GM23248 (cell line): ENCODE data around the gene PGK2. TPM values are rescaled to one million over a fixed set of nuclear protein-coding genes. Genes with fewer than 3 reads are reported as not detected.

Experiments
- DNase-seq: peaks from one replicate; pipeline ENCODE4 v3.0.0-alpha.2; 2015
- H2AFZ ChIP-seq: fragments of 200-600 bp; sonication (generic); 2 replicates; pipeline ENCODE4 v1.6.1; 2016; ENCODE audit warnings: antibody characterized with exemption
- H3F3A ChIP-seq: fragments of 200-600 bp; sonication (generic); 2 replicates; pipeline ENCODE4 v1.6.1; 2016; ENCODE audit warnings: mild to moderate bottlenecking, antibody characterized with exemption, mixed run types; ENCODE audit not compliant: insufficient read depth
- H3K27ac ChIP-seq: fragments of 200-600 bp; sonication (generic); 2 replicates; pipeline ENCODE4 v1.5.1; 2016; ENCODE audit warnings: mild to moderate bottlenecking
- H3K27me3 ChIP-seq: fragments of 200-600 bp; sonication (generic); replicated peaks from 2 replicates; pipeline ENCODE4 v1.6.1; 2016; ENCODE audit warnings: mild to moderate bottlenecking; ENCODE audit not compliant: insufficient read depth
- H3K36me3 ChIP-seq: fragments of 200-600 bp; sonication (generic); 2 replicates; pipeline ENCODE4 v1.6.1; 2016; ENCODE audit warnings: low read depth, mild to moderate bottlenecking
- H3K4me1 ChIP-seq: fragments of 200-600 bp; sonication (generic); 2 replicates; pipeline ENCODE4 v1.6.1; 2016; ENCODE audit warnings: mild to moderate bottlenecking; ENCODE audit not compliant: insufficient read depth
- H3K4me2 ChIP-seq: fragments of 200-600 bp; sonication (generic); one replicate; pipeline ENCODE4 v1.6.1; 2016; ENCODE audit warnings: mild to moderate bottlenecking; ENCODE audit not compliant: unreplicated experiment
- H3K4me3 ChIP-seq: fragments of 200-600 bp; sonication (generic); 2 replicates; pipeline ENCODE4 v1.5.1; 2016; ENCODE audit warnings: mild to moderate bottlenecking
- H3K79me2 ChIP-seq: fragments of 200-600 bp; sonication (generic); 2 replicates; pipeline ENCODE4 v1.6.1; 2016; ENCODE audit warnings: mild to moderate bottlenecking; ENCODE audit not compliant: insufficient read depth
- H3K9ac ChIP-seq: fragments of 200-600 bp; sonication (generic); 2 replicates; pipeline ENCODE4 v1.6.1; 2016; ENCODE audit warnings: mild to moderate bottlenecking
- H3K9me2 ChIP-seq: fragments of 200-600 bp; sonication (generic); 2 replicates; pipeline ENCODE4 v1.6.1; 2016; ENCODE audit warnings: mixed run types, mild to moderate bottlenecking, moderate library complexity; ENCODE audit not compliant: insufficient read depth
- H3K9me3 ChIP-seq: fragments of 200-600 bp; sonication (generic); one replicate; pipeline ENCODE4 v1.6.1; 2017; ENCODE audit warnings: low read depth
- H4K20me1 ChIP-seq: fragments of 200-600 bp; sonication (generic); 2 replicates; pipeline ENCODE4 v1.6.0; 2016; ENCODE audit not compliant: insufficient read depth
- EZH2 ChIP-seq: fragments of 200-600 bp; sonication (generic); IDR thresholded peaks from 2 replicates; pipeline ENCODE4 v1.6.1; 2018; ENCODE audit warnings: antibody characterized with exemption, mild to moderate bottlenecking; ENCODE audit not compliant: insufficient read depth, poor library complexity, severe bottlenecking
- EZH2phosphoT487 ChIP-seq: fragments of 200-600 bp; sonication (generic); IDR thresholded peaks from 2 replicates; pipeline ENCODE4 v1.6.1; 2018; ENCODE audit warnings: antibody characterized with exemption, moderate library complexity, mild to moderate bottlenecking, low read depth; ENCODE audit not compliant: insufficient read depth
- WGBS, 2 experiments: methylation state at CpG; one replicate each; pipeline ENCODE4 v1.1.6; 2015 to 2017; ENCODE audit warnings: low lambda C conversion rate in 2 of 2, low coverage in 1 of 2; ENCODE audit errors: missing lambda C conversion rate in 2 of 2; 5-methylcytosine and 5-hydroxymethylcytosine counted together
- in situ Hi-C: fragments of 300-500 bp; cut with MboI; formaldehyde crosslinking; loops from 2 replicates; pipeline ENCODE4 v1.15.0; 2020
- polyA plus RNA-seq: library from polyadenylated mRNA; unstranded; fragments of >200 nt; fragmentation: Nextera tagmentation; extraction: Ambion mirVana; gene quantifications from 2 replicates; pipeline ENCODE4 v1.2.1, GENCODE V29; 2016
- total RNA-seq: library from RNA; depleted of rRNA; stranded (reverse); fragments of >200 nt; shearing (Covaris generic); gene quantifications from 2 replicates; pipeline ENCODE4 v1.2.3, GENCODE V29; 2014

Gene PGK2
- total and polyA plus RNA-seq, 2 experiments from 2014 or later: not detected

GRCh38 chr6:49782293-49782692, 4.8 kb downstream of the PGK2 start:
- TF ChIP-seq EZH2phosphoT487 (no peak), EZH2 (no peak)
- Histone ChIP-seq H3K36me3 (no peaks in the 10 kb centered on the region), H4K20me1 (no peaks in the 10 kb centered on the region), H3K4me2 (no peak overlapping the region), H3K9me2 (no peaks in the 10 kb centered on the region), H3K4me1 (no peaks in the 10 kb centered on the region), H3K27me3 (no peaks in the 10 kb centered on the region), H3K4me3 (no peak overlapping the region), H2AFZ (no peak overlapping the region), H3K9ac (no peak overlapping the region), H3F3A (no peaks in the 10 kb centered on the region), H3K9me3 (no peaks in the 10 kb centered on the region), H3K79me2 (no peaks in the 10 kb centered on the region), H3K27ac (no peak overlapping the region)
- DNase-seq: no peak
- in situ Hi-C loops: no loop called here
- 0% methylated on average over 1 of the region's 1 CpG for WGBS, 2 experiments

DNA sequence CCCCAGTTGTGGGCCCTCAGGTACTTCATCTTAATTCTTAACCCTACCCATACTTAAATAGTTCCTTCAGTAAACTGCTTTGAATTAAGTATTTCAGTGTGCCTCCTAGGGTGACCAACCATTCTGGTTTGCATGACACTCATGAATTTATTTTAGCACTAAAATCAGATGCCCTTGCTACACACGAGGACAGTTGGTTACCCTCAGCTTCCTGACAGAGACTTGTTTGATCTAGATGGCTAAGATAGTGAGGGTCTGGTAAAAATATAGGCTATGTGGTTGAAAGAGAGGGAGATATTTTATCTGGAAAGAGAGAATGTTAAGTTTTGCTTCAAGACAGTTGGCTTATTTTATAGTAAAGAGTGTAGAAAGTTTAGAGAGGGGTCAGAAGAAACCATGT, 10.6 kb downstream of the PGK2 start:
- Histone ChIP-seq H3F3A (no peaks in the 10 kb centered on the region), H3K9ac (no peak overlapping the region), H3K4me3 (no peak overlapping the region), H3K4me1 (no peaks in the 10 kb centered on the region), H3K9me2 (no peaks in the 10 kb centered on the region), H3K27me3 (no peaks in the 10 kb centered on the region), H2AFZ (no peak overlapping the region), H3K79me2 (no peaks in the 10 kb centered on the region), H4K20me1 (no peaks in the 10 kb centered on the region), H3K4me2 (no peak overlapping the region), H3K9me3 (no peaks in the 10 kb centered on the region), H3K27ac (no peak overlapping the region), H3K36me3 (no peaks in the 10 kb centered on the region)
- in situ Hi-C loops: no loop called here
- no peak for DNase-seq
- no peak for TF ChIP-seq EZH2
- no peak for TF ChIP-seq EZH2phosphoT487
- 0% methylated on average over 1 of the region's 1 CpG for WGBS, 2 experiments

GRCh38 chr6:49775043-49775442, 12.0 kb downstream of the PGK2 start:
- H2AFZ ChIP-seq: no peak overlapping the region
- in situ Hi-C loops: no loop called here
- H3K4me2 ChIP-seq: no peak overlapping the region
- H3K36me3 ChIP-seq: no peaks in the 10 kb centered on the region
- H3F3A ChIP-seq: no peaks in the 10 kb centered on the region
- no peak overlapping the region for H3K4me3 ChIP-seq
- H3K9me2 ChIP-seq: no peaks in the 10 kb centered on the region
- no peaks in the 10 kb centered on the region for H3K79me2 ChIP-seq
- no peaks in the 10 kb centered on the region for H3K9me3 ChIP-seq
- no peaks in the 10 kb centered on the region for H3K27me3 ChIP-seq
- no peak for DNase-seq
- no peak overlapping the region for H3K9ac ChIP-seq
- no peaks in the 10 kb centered on the region for H3K4me1 ChIP-seq
- H4K20me1 ChIP-seq: no peaks in the 10 kb centered on the region
- no peak overlapping the region for H3K27ac ChIP-seq
- no peak for TF ChIP-seq EZH2
- no peak for TF ChIP-seq EZH2phosphoT487

DNA sequence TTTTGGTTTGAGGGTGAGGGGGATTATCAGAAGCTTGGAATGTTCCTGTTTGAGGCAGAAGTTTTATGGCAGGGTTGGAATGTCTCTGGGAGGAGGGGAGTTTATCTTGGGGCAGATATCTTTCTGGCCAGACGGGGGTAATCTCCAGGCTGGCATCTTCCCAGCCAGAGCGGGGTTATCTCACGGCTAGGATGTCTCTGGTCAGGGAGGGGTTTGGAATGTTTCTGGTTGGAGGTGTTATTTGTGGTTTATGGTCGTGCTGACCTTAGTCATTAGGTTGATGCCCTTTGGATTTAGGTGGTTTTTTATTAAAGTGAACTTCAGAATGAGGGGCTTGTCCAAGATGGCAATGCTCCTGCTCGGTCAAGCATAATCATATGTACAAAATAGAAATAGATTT, 14.8 kb downstream of the PGK2 start:
- no peak for DNase-seq
- Histone ChIP-seq H3K4me3 (no peak overlapping the region), H3K9ac (no peak overlapping the region), H3K79me2 (no peaks in the 10 kb centered on the region), H3K4me2 (no peak overlapping the region), H3K36me3 (no peaks in the 10 kb centered on the region), H3F3A (no peaks in the 10 kb centered on the region), H3K27me3 (no peaks in the 10 kb centered on the region), H3K9me3 (no peaks in the 10 kb centered on the region), H3K9me2 (no peaks in the 10 kb centered on the region), H2AFZ (no peak overlapping the region), H3K4me1 (no peaks in the 10 kb centered on the region), H4K20me1 (no peaks in the 10 kb centered on the region), H3K27ac (no peak overlapping the region)
- TF ChIP-seq EZH2phosphoT487 (no peak), EZH2 (no peak)
- in situ Hi-C loops: no loop called here
- WGBS, 2 experiments: 15 to 21% methylated on average over 5 of the region's 5 CpGs

GRCh38 chr6:49766762-49767161, 20.3 kb downstream of the PGK2 start:
- Histone ChIP-seq H3K9ac (no peak overlapping the region), H3K36me3 (no peaks in the 10 kb centered on the region), H3K4me1 (no peaks in the 10 kb centered on the region), H3K9me3 (no peaks in the 10 kb centered on the region), H4K20me1 (no peaks in the 10 kb centered on the region), H3K9me2 (no peaks in the 10 kb centered on the region), H3K27ac (no peak overlapping the region), H3F3A (no peaks in the 10 kb centered on the region), H3K4me3 (no peak overlapping the region), H2AFZ (no peak overlapping the region), H3K4me2 (no peak overlapping the region), H3K27me3 (no peaks in the 10 kb centered on the region), H3K79me2 (no peaks in the 10 kb centered on the region)
- no peak for DNase-seq
- WGBS, 2 experiments: 7 to 19% methylated on average over 2 of the region's 2 CpGs
- TF ChIP-seq EZH2 (no peak), EZH2phosphoT487 (no peak)
- in situ Hi-C loops: no loop called here
